GM11168 (cell line): ENCODE data around the gene FZD2.

ENCODE experiments used
- in situ Hi-C: fragments of 300-500 bp; cut with MboI; formaldehyde crosslinking; loops from one replicate; pipeline ENCODE4 v1.12.0; 2022; ENCODE audit warnings: low sequenced_read_pairs; ENCODE audit not compliant: unreplicated experiment

The FZD2 gene

DNA sequence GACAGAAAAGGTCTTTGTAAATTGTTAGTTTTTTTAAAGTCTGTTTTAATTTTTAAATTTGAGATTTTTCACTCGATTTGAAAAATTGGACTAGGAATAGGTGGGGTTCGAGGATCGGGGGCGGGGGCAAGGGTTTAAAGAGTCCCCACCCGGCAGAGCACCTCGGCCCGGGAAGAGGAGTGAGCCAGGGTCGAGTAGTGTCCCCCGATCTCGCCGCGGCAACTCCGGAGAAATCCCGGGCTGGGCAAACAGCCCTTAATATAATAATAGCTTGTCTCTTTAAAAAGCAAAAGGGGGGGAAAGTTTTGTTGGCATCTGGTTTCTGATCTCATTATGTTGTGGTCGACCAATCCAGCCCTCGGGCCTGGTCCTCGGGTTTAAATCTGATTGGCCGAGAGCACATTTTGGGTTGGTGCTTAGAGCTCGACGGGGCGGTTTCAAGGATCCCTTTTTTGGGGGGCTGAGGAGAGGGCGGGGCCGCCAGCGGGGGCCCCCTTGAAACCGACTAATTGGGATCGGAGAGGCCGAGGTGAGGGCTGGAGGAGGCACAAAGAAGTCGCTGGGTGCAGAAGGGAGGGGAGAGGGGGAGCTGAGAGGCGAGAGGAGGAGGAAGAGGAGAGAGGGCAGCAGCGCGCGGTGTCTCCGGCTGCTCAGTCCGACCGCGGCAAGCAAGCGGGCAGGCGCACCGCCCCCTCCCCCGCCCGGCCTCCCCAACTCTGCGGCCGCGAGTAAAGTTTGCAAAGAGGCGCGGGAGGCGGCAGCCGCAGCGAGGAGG, at the start of gene FZD2:
Gene FZD2 (plus strand): TSS at position 653 of the 775 bp plus-strand sequence. CDS start 205 bp downstream, outside the sequence.
- in situ Hi-C loops: loop anchor here (10.0 kb wide), 1 partner anchor 68 kb away; no protein-coding TSS in a partner anchor

- in situ Hi-C loops: loop anchor here (10.0 to 25.0 kb wide), 2 partner anchors 117 to 299 kb away; partner anchors contain the start of gene UBTF
Observed at GRCh38 chr17:44511241-44512134, 45.8 kb upstream of the FZD2 start.

GRCh38 chr17:44518032-44518431, 39.3 kb upstream of the FZD2 start:
- in situ Hi-C loops: loop anchor here (10.0 to 25.0 kb wide), 2 partner anchors 123 to 306 kb away; partner anchors contain the start of gene UBTF

- in situ Hi-C loops: loop anchor here (25.0 kb wide), 1 partner anchor 311 kb away; the partner anchor contains the start of gene UBTF
Observed at GRCh38 chr17:44522883-44523671, 34.2 kb upstream of the FZD2 start.

DNA sequence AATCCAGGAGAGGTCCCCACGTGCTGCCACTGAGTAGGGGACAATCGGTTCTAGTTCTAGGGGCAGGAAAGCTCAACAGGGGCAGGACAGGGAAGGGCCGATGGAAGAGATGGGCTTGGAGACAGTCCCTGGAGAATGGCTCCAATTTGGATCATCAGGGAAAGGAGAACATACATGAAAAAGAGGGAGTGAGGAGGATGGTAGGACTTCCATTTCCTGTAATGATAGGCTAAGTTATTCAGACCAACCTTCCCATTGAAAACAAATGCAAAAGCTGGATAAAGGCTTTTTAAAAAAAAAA, 33.7 kb upstream of the FZD2 start:
- in situ Hi-C loops: loop anchor here (25.0 kb wide), 1 partner anchor 311 kb away; the partner anchor contains the start of gene UBTF

DNA sequence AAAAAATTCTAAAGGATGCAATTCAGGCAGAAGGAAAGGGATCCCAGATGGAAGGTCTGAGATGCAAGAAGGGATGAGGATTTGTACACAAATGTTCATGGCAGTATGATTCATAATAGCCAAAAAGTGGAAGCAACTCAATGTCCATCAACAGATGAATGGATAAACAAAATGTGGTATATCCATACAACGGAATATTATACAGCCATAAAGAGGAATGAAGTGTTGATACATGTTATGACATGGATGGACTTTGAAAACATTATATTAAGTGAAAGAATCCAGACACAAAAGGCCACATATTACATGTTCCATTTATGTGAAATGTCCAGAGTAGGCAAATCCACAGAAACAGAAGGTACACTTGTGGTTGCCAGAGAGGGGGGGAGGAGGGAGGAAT, 30.2 kb upstream of the FZD2 start:
- in situ Hi-C loops: no loop called here

GRCh38 chr17:44527954-44528353, 29.3 kb upstream of the FZD2 start:
- in situ Hi-C loops: no loop called here

- in situ Hi-C loops: loop anchor here (10.0 kb wide), 1 partner anchor 105 kb away; no protein-coding TSS in a partner anchor
Observed at GRCh38 chr17:44529864-44530263, 27.4 kb upstream of the FZD2 start.

- in situ Hi-C loops: loop anchor here (10.0 kb wide), 1 partner anchor 104 kb away; no protein-coding TSS in a partner anchor
Observed at GRCh38 chr17:44530896-44531418, 26.3 kb upstream of the FZD2 start.

DNA sequence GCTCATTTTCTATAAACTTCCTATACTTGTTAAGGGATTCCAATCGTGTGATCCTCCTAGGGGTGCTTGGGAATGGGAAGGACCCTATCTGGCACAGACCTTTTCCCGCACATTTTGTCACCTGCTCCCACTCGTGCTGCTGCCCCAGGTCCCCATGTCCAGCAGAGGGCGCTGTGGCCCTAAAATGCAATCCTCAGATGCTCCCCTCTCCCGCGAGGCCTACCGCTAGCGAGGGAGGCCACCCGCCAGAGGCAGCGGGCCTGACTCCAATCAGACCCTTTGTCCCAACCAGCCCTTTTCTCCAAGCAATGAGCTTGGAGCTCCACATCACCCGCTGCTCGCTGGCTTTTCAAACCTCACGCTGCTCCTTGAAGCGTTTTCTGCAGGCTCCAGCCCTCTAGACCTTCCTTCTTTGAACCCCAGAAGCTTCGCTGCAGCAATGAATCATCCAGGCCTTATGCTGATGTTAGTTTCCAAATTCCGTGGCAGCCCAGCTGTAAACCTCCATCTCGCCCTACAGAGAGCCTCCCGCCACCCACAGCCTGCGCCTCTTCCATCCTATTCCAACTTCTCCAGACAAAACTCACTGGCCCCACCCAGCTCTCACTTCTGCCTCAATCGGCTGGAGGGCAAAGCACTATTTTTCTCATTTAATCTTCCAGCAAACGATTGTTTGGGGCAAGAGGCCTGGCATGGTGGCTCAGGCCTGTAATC, 23.6 kb upstream of the FZD2 start:
- in situ Hi-C loops: loop anchor here (10.0 kb wide), 1 partner anchor 101 kb away; no protein-coding TSS in a partner anchor

- in situ Hi-C loops: loop anchor here (10.0 kb wide), 1 partner anchor 98 kb away; no protein-coding TSS in a partner anchor
Observed at GRCh38 chr17:44536090-44536953, 21.0 kb upstream of the FZD2 start.

- in situ Hi-C loops: loop anchor here (10.0 kb wide), 1 partner anchor 97 kb away; no protein-coding TSS in a partner anchor
Observed at GRCh38 chr17:44537922-44538321, 19.4 kb upstream of the FZD2 start.

DNA sequence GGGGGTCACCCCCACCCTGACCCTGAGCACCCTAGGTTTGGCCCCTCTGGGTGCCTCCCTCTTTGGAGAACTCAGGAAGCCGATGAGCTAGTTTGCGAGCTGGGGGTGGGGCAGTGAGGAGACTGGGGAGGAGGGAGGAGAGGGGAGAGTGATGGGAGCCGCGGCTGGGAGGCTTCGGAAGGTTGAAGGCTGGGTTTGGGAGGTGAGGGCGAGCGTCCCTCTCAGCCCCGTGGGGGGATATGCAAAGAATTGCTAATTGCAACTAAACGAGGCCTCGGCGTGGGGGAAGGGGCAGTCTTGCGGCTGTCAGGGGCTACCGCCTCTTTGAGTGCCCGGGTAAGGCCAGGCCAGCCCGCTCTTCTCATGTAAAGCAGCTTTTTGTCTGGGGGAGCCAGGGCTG, 17.6 kb upstream of the FZD2 start:
- in situ Hi-C loops: loop anchor here (10.0 kb wide), 2 partner anchors 95 to 125 kb away; no protein-coding TSS in a partner anchor

DNA sequence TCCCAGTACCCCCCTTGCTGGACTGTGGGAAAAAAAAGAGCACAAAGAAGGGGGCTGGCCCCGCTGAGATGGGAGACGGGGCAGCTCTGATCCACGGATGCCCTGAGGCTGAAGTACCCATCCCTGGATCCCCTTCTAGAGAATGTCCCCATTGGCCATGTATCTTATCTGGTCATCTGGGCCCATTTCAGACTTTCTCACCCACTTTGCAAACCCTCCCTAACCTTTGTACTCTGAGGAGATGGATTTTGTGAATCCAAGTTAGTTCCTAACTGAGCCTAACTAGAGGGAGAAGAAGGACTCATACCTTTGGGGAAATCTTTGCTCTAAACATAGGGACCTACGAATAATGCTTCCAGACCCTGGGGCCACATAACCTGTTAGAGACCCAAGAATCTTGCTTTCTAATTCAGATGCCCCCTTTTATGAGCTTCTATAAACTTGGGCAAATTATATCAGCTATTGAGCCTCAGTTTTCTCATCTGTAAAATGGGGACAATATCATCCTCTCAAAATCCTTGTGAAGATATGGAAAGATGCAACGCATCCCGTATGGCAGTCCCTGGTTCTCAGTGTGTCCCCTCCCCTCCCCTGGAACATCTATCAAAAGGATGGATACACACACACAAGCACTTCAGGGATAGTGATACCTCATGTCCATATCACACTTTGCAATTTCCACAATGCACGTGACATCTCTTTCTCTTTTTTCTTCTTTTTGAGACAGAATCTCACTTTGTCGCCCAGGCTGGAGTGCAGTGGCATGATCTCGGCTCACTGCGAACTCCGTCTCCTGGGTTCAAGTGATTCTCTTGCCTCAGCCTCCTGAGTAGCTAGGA, 16.8 kb upstream of the FZD2 start:
- in situ Hi-C loops: loop anchor here (10.0 kb wide), 1 partner anchor 124 kb away; no protein-coding TSS in a partner anchor

DNA sequence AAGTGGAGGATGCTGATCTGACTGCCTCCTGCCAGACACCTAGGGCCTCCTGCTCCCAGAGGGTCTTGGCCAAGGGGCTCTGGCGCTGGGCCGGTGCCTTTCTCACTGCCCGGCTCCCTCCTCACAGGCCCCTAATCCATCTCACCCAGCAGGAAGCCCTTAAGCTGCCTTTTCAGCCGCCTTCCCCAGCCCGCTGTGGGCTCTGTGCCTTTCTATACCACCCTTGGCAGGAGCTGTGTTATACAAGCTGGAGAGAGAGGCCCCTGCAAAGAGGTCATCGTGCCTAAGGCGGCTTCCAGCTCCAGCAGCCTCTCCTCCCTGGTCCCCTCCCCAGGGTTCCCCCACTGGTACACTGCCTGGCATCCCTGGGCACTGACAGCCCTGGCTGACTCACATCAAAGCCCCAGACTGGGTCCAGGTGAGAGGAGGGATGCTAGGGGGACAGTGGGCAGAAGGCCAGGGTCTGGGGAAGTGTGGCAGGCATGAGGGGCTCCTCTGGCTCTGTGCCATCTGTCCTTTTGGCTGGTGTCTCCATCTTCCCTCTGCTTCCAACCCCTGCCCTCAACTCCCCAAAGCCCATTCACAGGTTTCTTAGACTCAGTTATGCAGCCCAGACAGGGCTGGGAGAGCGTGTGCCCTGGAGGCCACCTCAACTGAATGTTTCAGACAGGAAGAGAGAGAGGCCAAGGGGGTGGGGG, 15.3 kb upstream of the FZD2 start:
- in situ Hi-C loops: loop anchor here (10.0 kb wide), 1 partner anchor 123 kb away; no protein-coding TSS in a partner anchor

DNA sequence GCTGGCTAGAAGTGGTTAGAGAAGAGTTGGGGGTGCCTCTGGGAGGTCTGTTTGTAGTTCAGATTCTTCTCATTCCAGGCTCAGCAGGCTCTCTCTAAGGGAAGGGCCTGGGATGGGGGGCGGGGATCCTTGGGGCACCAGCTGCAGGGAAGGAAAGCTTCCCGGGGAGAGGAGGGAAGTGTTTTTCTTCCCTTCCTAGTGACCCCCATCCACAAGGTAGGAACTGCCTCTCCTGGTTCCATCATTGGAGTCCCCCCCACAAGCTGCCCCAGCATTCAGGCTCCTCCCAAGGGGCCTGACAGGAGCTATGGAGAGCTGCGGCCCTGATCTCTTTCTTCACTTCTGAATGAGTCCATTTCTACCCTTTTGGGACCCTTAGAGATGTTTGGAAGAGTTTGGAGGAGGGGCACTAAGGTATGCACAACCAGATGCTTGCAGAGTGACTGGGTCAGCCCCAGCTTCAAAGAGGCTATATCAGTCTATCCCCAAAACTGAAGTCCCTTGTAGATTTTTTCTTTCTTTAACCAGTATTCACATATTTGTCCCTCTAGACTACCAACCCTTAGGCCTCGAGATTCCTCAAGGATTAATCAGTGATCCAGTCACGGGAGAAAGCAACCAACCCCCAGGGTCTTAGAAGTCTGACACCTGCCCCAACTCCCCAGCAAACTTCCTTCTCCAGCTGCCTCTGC, 13.9 kb upstream of the FZD2 start:
- in situ Hi-C loops: loop anchor here (10.0 kb wide), 1 partner anchor 121 kb away; no protein-coding TSS in a partner anchor
